OCI-LY7 (cell line): ENCODE data around the gene TMIE. TPM values are rescaled to one million over a fixed set of nuclear protein-coding genes. Genes with fewer than 3 reads are reported as not detected.

Experiments used
- BruUV-seq: library from RNA; stranded (reverse); fragments of 400-500 nt; replicated peaks from 2 replicates; lab custom pipeline; 2021; lab: Mats Ljungman, UMichigan
- CTCF ChIA-PET: fragments of 300-600 bp; sonication (Branson Sonifier 250); formaldehyde crosslinking; loops from one replicate; lab custom pipeline; 2022; ENCODE audit warnings: antibody characterized with exemption; ENCODE audit not compliant: unreplicated experiment; lab: Charles Lee
- POLR2A ChIA-PET: fragments of 300-600 bp; sonication (Branson Sonifier 250); formaldehyde crosslinking; loops from one replicate; lab custom pipeline; 2022; ENCODE audit warnings: antibody characterized with exemption; lab: Charles Lee
- DNase-seq: peaks from one replicate; pipeline ENCODE4 v3.0.0-alpha.2; 2015; ENCODE audit warnings: low spot score
- H2AFZ ChIP-seq: fragments of 200-600 bp; sonication (generic), shearing (Covaris generic); 2 replicates; pipeline ENCODE4 v1.6.1; 2014; ENCODE audit warnings: mild to moderate bottlenecking, antibody characterized with exemption, low read length, moderate library complexity
- H3K27ac ChIP-seq: fragments of 200-600 bp; sonication (generic); 2 replicates; pipeline ENCODE4 v1.5.1; 2014; ENCODE audit warnings: mixed run types, low read depth, mild to moderate bottlenecking, moderate library complexity, low read length, inconsistent platforms; ENCODE audit not compliant: poor library complexity, severe bottlenecking
- H3K36me3 ChIP-seq: fragments of 200-600 bp; sonication (generic); 2 replicates; pipeline ENCODE4 v1.6.1; 2014; ENCODE audit warnings: mild to moderate bottlenecking, antibody characterized with exemption, low read length, moderate library complexity, mixed read lengths; ENCODE audit not compliant: insufficient read depth
- H3K4me1 ChIP-seq: fragments of 200-600 bp; sonication (generic); 2 replicates; pipeline ENCODE4 v1.5.1; 2014; ENCODE audit warnings: mild to moderate bottlenecking, low read length; ENCODE audit not compliant: insufficient read depth, poor library complexity, severe bottlenecking
- H3K4me2 ChIP-seq: fragments of 200-600 bp; sonication (generic); 2 replicates; pipeline ENCODE4 v1.6.1; 2014; ENCODE audit warnings: mild to moderate bottlenecking, low read length
- H3K4me3 ChIP-seq: fragments of 200-600 bp; sonication (generic); 2 replicates; pipeline ENCODE4 v1.5.1; 2014; ENCODE audit warnings: mild to moderate bottlenecking, low read depth, low read length; ENCODE audit not compliant: poor library complexity, severe bottlenecking
- H3K79me2 ChIP-seq: fragments of 200-600 bp; sonication (generic); 2 replicates; pipeline ENCODE4 v1.6.1; 2016; ENCODE audit warnings: low read depth, mild to moderate bottlenecking, low read length, moderate library complexity, mixed read lengths; ENCODE audit not compliant: insufficient read depth
- H3K9me2 ChIP-seq: fragments of 200-600 bp; sonication (generic); 2 replicates; pipeline ENCODE4 v1.6.1; 2016; ENCODE audit warnings: mild to moderate bottlenecking, low read length, mixed read lengths; ENCODE audit not compliant: insufficient read depth
- H3K9me3 ChIP-seq: fragments of 200-600 bp; sonication (generic); 2 replicates; pipeline ENCODE4 v1.6.1; 2014; ENCODE audit warnings: mild to moderate bottlenecking, mixed run types, low read length, mixed read lengths
- H4K20me1 ChIP-seq: fragments of 200-600 bp; sonication (generic); 2 replicates; pipeline ENCODE4 v1.6.1; 2014; ENCODE audit warnings: mild to moderate bottlenecking, antibody characterized with exemption, low read length, moderate library complexity, mixed read lengths; ENCODE audit not compliant: insufficient read depth
- EZH2phosphoT487 ChIP-seq: fragments of 200-600 bp; sonication (generic); IDR thresholded peaks from 2 replicates; pipeline ENCODE4 v1.6.1; 2018; ENCODE audit warnings: low read depth, borderline replicate concordance, mild to moderate bottlenecking, mixed run types, antibody characterized with exemption, low read length, moderate library complexity, mixed read lengths
- intact Hi-C: fragments of 100-400 bp; cut with micrococcal nuclease; formaldehyde crosslinking; loops from one replicate; pipeline ENCODE4 v1.10.0; 2022; ENCODE audit not compliant: unreplicated experiment
- total RNA-seq, 2 experiments: library from RNA; depleted of rRNA in 1 of 2; stranded (reverse); fragments of >200 nt in 1 of 2; shearing (Covaris generic) in 1 of 2; gene quantifications; 2 replicates each; pipeline ENCODE4 v1.2.3, GENCODE V29; 2014 to 2022
- TF ChIP-seq, protein P1 (sequence below): fragments of 200-600 bp; sonication (generic); conservative IDR thresholded peaks from 2 replicates; pipeline ENCODE4 v1.5.1; 2014; ENCODE audit warnings: mild to moderate bottlenecking, antibody characterized with exemption, low read length, moderate library complexity, mixed read lengths

Gene TMIE
- total RNA-seq, 2 experiments from 2014 or later: not detected

- TF ChIP-seq, protein P1, sequence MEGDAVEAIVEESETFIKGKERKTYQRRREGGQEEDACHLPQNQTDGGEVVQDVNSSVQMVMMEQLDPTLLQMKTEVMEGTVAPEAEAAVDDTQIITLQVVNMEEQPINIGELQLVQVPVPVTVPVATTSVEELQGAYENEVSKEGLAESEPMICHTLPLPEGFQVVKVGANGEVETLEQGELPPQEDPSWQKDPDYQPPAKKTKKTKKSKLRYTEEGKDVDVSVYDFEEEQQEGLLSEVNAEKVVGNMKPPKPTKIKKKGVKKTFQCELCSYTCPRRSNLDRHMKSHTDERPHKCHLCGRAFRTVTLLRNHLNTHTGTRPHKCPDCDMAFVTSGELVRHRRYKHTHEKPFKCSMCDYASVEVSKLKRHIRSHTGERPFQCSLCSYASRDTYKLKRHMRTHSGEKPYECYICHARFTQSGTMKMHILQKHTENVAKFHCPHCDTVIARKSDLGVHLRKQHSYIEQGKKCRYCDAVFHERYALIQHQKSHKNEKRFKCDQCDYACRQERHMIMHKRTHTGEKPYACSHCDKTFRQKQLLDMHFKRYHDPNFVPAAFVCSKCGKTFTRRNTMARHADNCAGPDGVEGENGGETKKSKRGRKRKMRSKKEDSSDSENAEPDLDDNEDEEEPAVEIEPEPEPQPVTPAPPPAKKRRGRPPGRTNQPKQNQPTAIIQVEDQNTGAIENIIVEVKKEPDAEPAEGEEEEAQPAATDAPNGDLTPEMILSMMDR: no peak
- no peak for TF ChIP-seq EZH2phosphoT487
- ChIA-PET POLR2A (no interaction called here), CTCF (no interaction called here)
- no peaks in the 10 kb centered on the region for H3K36me3 ChIP-seq
- H2AFZ ChIP-seq: no peak overlapping the region
- no peak for DNase-seq
- no peak overlapping the region for H3K4me2 ChIP-seq
- H3K27ac ChIP-seq: no peak overlapping the region
- no peaks in the 10 kb centered on the region for H3K4me1 ChIP-seq
- no peaks in the 10 kb centered on the region for H4K20me1 ChIP-seq
- H3K4me3 ChIP-seq: no peak overlapping the region
- H3K79me2 ChIP-seq: no peaks in the 10 kb centered on the region
- intact Hi-C loops: no loop called here
- H3K9me3 ChIP-seq: no peaks in the 10 kb centered on the region
- no peaks in the 10 kb centered on the region for H3K9me2 ChIP-seq
- BruUV-seq: no TSS peak
These were observed 25.8 kb upstream of the TMIE start for GRCh38 chr3:46675426-46675825.

GRCh38 chr3:46675843-46676567 is 25.2 kb upstream of the TMIE start:
- no TSS peak for BruUV-seq
- no peaks in the 10 kb centered on the region for H4K20me1 ChIP-seq
- CTCF ChIA-PET: no interaction called here
- no peak overlapping the region for H3K4me3 ChIP-seq
- no peak for DNase-seq
- no peak overlapping the region for H2AFZ ChIP-seq
- no peaks in the 10 kb centered on the region for H3K36me3 ChIP-seq
- H3K9me3 ChIP-seq: no peaks in the 10 kb centered on the region
- H3K4me1 ChIP-seq: no peaks in the 10 kb centered on the region
- no peaks in the 10 kb centered on the region for H3K9me2 ChIP-seq
- no peak overlapping the region for H3K27ac ChIP-seq
- TF ChIP-seq, protein P1: no peak
- no peak for TF ChIP-seq EZH2phosphoT487
- intact Hi-C loops: no loop called here
- POLR2A ChIA-PET: no interaction called here
- no peak overlapping the region for H3K4me2 ChIP-seq
- H3K79me2 ChIP-seq: no peaks in the 10 kb centered on the region

- TF ChIP-seq, protein P1: no peak
- no peak for TF ChIP-seq EZH2phosphoT487
- Histone ChIP-seq H3K27ac (no peak overlapping the region), H3K4me2 (no peak overlapping the region), H3K36me3 (no peaks in the 10 kb centered on the region), H3K9me2 (no peaks in the 10 kb centered on the region), H3K4me1 (no peaks in the 10 kb centered on the region), H3K79me2 (no peaks in the 10 kb centered on the region), H3K9me3 (no peaks in the 10 kb centered on the region), H3K4me3 (no peak overlapping the region), H4K20me1 (no peaks in the 10 kb centered on the region), H2AFZ (no peak overlapping the region)
- intact Hi-C loops: no loop called here
- no peak for DNase-seq
- ChIA-PET POLR2A (interaction anchor here (0.6 kb wide), 1 partner anchor 40 kb away, joined by 5 read pairs; no protein-coding TSS in a partner anchor), CTCF (no interaction called here)
- BruUV-seq: no TSS peak
These were observed 24.4 kb upstream of the TMIE start for GRCh38 chr3:46676601-46677410.
